ENCODE results near the gene HLA-DQA2. TPM values are rescaled to one million over a fixed set of nuclear protein-coding genes. Genes with fewer than 3 reads are reported as not detected.

Gene HLA-DQA2
- total RNA-seq, 1 donor from 2014 or later: not detected

- DNase-seq: no peak
- Mint-ChIP-seq H3K9me3 (ENCODE audit: unreplicated experiment) (no peaks in the 10 kb centered on the region), H3K4me1 (ENCODE audit: low read depth, unreplicated experiment) (peaks cover 3% of the 10 kb centered on the region), H3K27me3 (ENCODE audit: unreplicated experiment) (no peaks in the 10 kb centered on the region), H3K36me3 (ENCODE audit: unreplicated experiment) (no peaks in the 10 kb centered on the region), H3K4me3 (ENCODE audit: unreplicated experiment) (no peak overlapping the region), H3K27ac (ENCODE audit: unreplicated experiment) (no peak overlapping the region)
- TF ChIP-seq CTCF (IDR thresholded peaks at IDR 0.05; ENCODE audit: partially characterized antibody, unreplicated experiment): no peak
Observed at GRCh38 chr6:32792901-32793435, 51.8 kb downstream of the HLA-DQA2 start.

GRCh38 chr6:32794510-32794909 is 53.3 kb downstream of the HLA-DQA2 start:
- H3K9me3 Mint-ChIP-seq (ENCODE audit: unreplicated experiment): peaks cover 5% of the 10 kb centered on the region
- H3K4me3 Mint-ChIP-seq (ENCODE audit: unreplicated experiment): no peak overlapping the region
- no peak for TF ChIP-seq CTCF (IDR thresholded peaks at IDR 0.05; ENCODE audit: partially characterized antibody, unreplicated experiment)
- no peak overlapping the region for H3K27ac Mint-ChIP-seq (ENCODE audit: unreplicated experiment)
- peaks cover 3% of the 10 kb centered on the region for H3K4me1 Mint-ChIP-seq (ENCODE audit: low read depth, unreplicated experiment)
- DNase-seq: no peak
- peaks cover 10% of the 10 kb centered on the region for H3K36me3 Mint-ChIP-seq (ENCODE audit: unreplicated experiment)
- no peaks in the 10 kb centered on the region for H3K27me3 Mint-ChIP-seq (ENCODE audit: unreplicated experiment)

Small RNA genes within 50 kb of the gene (microRNA-seq; reads per million reads assigned to microRNA genes)
- gene MIR3135B (ENCODE audit: unreplicated experiment): not detected

Other genes starting within 250 kb of the HLA-DQA2 start
- gene HLA-DRB5, start 211.1 kb upstream of the HLA-DQA2 start, total RNA-seq (ENCODE audit: unreplicated experiment): not detected
- gene HLA-DRB1, start 151.5 kb upstream of the HLA-DQA2 start, total RNA-seq (ENCODE audit: unreplicated experiment): 0.34 TPM
- not detected for gene HLA-DQA1, start 104.0 kb upstream of the HLA-DQA2 start, total RNA-seq (ENCODE audit: unreplicated experiment)
- not detected for gene HLA-DQB1, start 74.7 kb upstream of the HLA-DQA2 start, total RNA-seq (ENCODE audit: unreplicated experiment)
- not detected for gene HLA-DQB2, start 22.1 kb downstream of the HLA-DQA2 start, total RNA-seq (ENCODE audit: unreplicated experiment)
- gene HLA-DOB, start 75.6 kb downstream of the HLA-DQA2 start, total RNA-seq (ENCODE audit: unreplicated experiment): not detected
- 1.9 TPM for gene TAP2, start 97.3 kb downstream of the HLA-DQA2 start, total RNA-seq (ENCODE audit: unreplicated experiment)
- gene PSMB8, start 102.7 kb downstream of the HLA-DQA2 start, total RNA-seq (ENCODE audit: unreplicated experiment): not detected
- 0.25 TPM for gene TAP1, start 112.3 kb downstream of the HLA-DQA2 start, total RNA-seq (ENCODE audit: unreplicated experiment)
- gene PSMB9, start 112.8 kb downstream of the HLA-DQA2 start, total RNA-seq (ENCODE audit: unreplicated experiment): not detected
- gene HLA-DMB, start 199.6 kb downstream of the HLA-DQA2 start, total RNA-seq (ENCODE audit: unreplicated experiment): not detected
- gene HLA-DMA, start 211.7 kb downstream of the HLA-DQA2 start, total RNA-seq (ENCODE audit: unreplicated experiment): 0.76 TPM
- 213 TPM for gene BRD2, start 227.2 kb downstream of the HLA-DQA2 start, total RNA-seq (ENCODE audit: unreplicated experiment)

Measured in glutamatergic neuron (in vitro differentiated cells).